Sigmoid colon (tissue), 7 donors: ENCODE data around the gene C22orf31. TPM values are rescaled to one million over a fixed set of nuclear protein-coding genes. Genes with fewer than 3 reads are reported as not detected.

Source experiments
- DNase-seq: peaks from one replicate; pipeline ENCODE4 v3.0.0-alpha.2; 2019
- H3K27ac ChIP-seq, 4 donors: fragments of 200-600 bp; sonication (generic); one replicate each; pipeline ENCODE4 v1.5.1; 2016 to 2019; ENCODE audit warnings: mild to moderate bottlenecking in 1 of 4
- H3K27me3 ChIP-seq, 3 donors: fragments of 200-600 bp; sonication (generic); one replicate each; pipeline ENCODE4 v1.5.1; 2019; ENCODE audit warnings: mild to moderate bottlenecking in 1 of 3
- H3K36me3 ChIP-seq, 4 donors: fragments of 200-600 bp; sonication (generic); one replicate each; pipeline ENCODE4 v1.5.1; 2016 to 2019
- H3K4me1 ChIP-seq, 4 donors: fragments of 200-600 bp; sonication (generic); one replicate each; pipeline ENCODE4 v1.5.1; 2017 to 2019
- H3K4me3 ChIP-seq, 4 donors: fragments of 200-600 bp; sonication (generic); one replicate each; pipeline ENCODE4 v1.5.1; 2017 to 2019; ENCODE audit warnings: mild to moderate bottlenecking in 2 of 4, moderate library complexity in 1 of 4
- H3K9me3 ChIP-seq, 4 donors: fragments of 200-600 bp in 3 of 4; sonication (generic) in 3 of 4; one replicate each; pipeline versions ENCODE4 v1.5.1 to v1.6.1; 2013 to 2019
- EP300 ChIP-seq, 4 donors: sonication (generic); formaldehyde crosslinking; IDR thresholded peaks; one replicate each; pipeline ENCODE4 v1.6.1; 2017; ENCODE audit warnings: antibody characterized with exemption in 4 of 4
- POLR2A ChIP-seq, 2 donors: fragments of 450-650 bp; IDR thresholded peaks; one replicate each; pipeline ENCODE4 v1.6.1; 2016; ENCODE audit warnings: antibody characterized with exemption in 2 of 2, mild to moderate bottlenecking in 2 of 2, moderate library complexity in 2 of 2
- POLR2AphosphoS5 ChIP-seq, 4 donors: sonication (generic); formaldehyde crosslinking; IDR thresholded peaks; one replicate each; pipeline ENCODE4 v1.6.1; 2017; ENCODE audit warnings: antibody characterized with exemption in 4 of 4
- WGBS, 2 donors: extraction: QIAGEN DNeasy Blood & Tissue Kit; methylation state at CpG; one replicate each; pipeline ENCODE4 v1.1.7; 2013; 5-methylcytosine and 5-hydroxymethylcytosine counted together
- intact Hi-C: fragments of 100-400 bp; cut with DNase I; formaldehyde crosslinking; loops from one replicate; pipeline ENCODE4 v1.15.1; 2023
- polyA plus RNA-seq, 3 donors: library from polyadenylated mRNA; stranded (reverse); fragments of 200-250 nt; gene quantifications; one replicate each; pipeline ENCODE4 v1.2.3, GENCODE V29; 2013
- total RNA-seq, 4 donors: library from RNA; depleted of rRNA; stranded (reverse); fragments of >200 nt; gene quantifications; one replicate each; pipeline ENCODE4 v1.1.0, GENCODE V29; 2016
- TF ChIP-seq, protein P1 (sequence below), 4 experiments: fragments of 450-650 bp in 3 of 4; fragments of 200-600 bp in 1 of 4; IDR thresholded peaks; one replicate each; pipeline ENCODE4 v1.5.1; 2016 to 2019; ENCODE audit warnings: antibody characterized with exemption in 4 of 4, mild to moderate bottlenecking in 3 of 4, moderate library complexity in 2 of 4
- donor health status: healthy with polysubstance abuse.
- donor health status: Bipolar disorder and iron deficiency.
- donor health status: healthy.

Gene C22orf31
- total and polyA plus RNA-seq, 7 donors, result 0.60 TPM; not detected in 6

DNA sequence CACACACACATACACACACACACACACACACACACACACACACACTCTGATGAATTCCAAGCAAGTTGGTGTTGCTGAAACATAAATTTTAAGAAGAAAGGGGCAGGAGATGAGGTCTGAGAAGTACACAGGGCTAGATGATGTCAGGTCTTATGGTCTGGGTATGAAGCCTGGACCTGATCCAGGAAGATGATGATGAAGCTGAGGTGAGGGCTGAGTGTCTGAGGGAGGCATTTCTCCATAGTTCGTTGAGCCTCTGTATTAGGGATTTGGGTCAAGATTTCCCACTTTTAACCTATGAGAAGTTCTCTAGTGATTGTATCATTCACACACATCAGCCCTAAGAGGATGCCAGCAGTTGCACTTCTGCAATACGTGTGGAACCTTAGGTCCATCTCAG, 43.8 kb upstream of the C22orf31 start:
- H3K9me3 ChIP-seq, result no peaks in the 10 kb centered on the region
- intact Hi-C loops, result no loop called here
- TF ChIP-seq POLR2A (IDR thresholded peaks at IDR 0.05) (no peak), EP300 (IDR thresholded peaks at IDR 0.05) (no peak), POLR2AphosphoS5 (IDR thresholded peaks at IDR 0.05) (no peak)
- TF ChIP-seq, protein P1, sequence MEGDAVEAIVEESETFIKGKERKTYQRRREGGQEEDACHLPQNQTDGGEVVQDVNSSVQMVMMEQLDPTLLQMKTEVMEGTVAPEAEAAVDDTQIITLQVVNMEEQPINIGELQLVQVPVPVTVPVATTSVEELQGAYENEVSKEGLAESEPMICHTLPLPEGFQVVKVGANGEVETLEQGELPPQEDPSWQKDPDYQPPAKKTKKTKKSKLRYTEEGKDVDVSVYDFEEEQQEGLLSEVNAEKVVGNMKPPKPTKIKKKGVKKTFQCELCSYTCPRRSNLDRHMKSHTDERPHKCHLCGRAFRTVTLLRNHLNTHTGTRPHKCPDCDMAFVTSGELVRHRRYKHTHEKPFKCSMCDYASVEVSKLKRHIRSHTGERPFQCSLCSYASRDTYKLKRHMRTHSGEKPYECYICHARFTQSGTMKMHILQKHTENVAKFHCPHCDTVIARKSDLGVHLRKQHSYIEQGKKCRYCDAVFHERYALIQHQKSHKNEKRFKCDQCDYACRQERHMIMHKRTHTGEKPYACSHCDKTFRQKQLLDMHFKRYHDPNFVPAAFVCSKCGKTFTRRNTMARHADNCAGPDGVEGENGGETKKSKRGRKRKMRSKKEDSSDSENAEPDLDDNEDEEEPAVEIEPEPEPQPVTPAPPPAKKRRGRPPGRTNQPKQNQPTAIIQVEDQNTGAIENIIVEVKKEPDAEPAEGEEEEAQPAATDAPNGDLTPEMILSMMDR (IDR thresholded peaks at IDR 0.05), result no peak
- H3K4me1 ChIP-seq, result no peaks in the 10 kb centered on the region
- H3K4me3 ChIP-seq, result no peak overlapping the region
- H3K36me3 ChIP-seq, result no peaks in the 10 kb centered on the region
- WGBS, 2 donors, result 72 to 78% methylated on average over 2 of the region's 2 CpGs
- no peak for DNase-seq
- H3K27me3 ChIP-seq, result no peaks in the 10 kb centered on the region
- H3K27ac ChIP-seq, result no peak overlapping the region

DNA sequence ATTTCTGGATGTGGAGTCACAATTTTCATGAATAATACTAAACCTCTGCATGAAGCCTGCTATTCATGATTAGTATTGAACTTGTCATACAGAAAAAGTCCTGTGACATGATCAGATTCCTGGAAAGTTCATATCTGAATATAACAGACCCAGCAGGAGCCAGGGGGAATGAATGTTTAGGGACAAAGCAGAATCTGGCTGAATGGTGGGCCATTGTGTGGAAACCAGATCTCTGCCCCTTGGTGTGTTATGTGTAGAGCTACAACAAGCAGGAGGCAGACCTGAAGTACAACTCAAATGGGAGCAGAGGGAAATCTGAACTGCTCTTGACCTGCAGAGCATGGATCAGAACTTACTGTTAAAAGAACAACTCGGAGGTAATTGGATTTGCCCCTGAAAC, 41.5 kb upstream of the C22orf31 start:
- H3K27me3 ChIP-seq, result no peaks in the 10 kb centered on the region
- no peaks in the 10 kb centered on the region for H3K4me1 ChIP-seq
- H3K36me3 ChIP-seq, result no peaks in the 10 kb centered on the region
- intact Hi-C loops, result no loop called here
- TF ChIP-seq POLR2AphosphoS5 (IDR thresholded peaks at IDR 0.05), result no peak
- TF ChIP-seq POLR2A (IDR thresholded peaks at IDR 0.05), result no peak
- TF ChIP-seq EP300 (IDR thresholded peaks at IDR 0.05), result no peak
- TF ChIP-seq, protein P1 (IDR thresholded peaks at IDR 0.05), result no peak
- DNase-seq, result no peak
- no peaks in the 10 kb centered on the region for H3K9me3 ChIP-seq
- 91 to 92% methylated on average over 1 of the region's 1 CpG for WGBS, 2 donors
- H3K27ac ChIP-seq, result no peak overlapping the region
- H3K4me3 ChIP-seq, result no peak overlapping the region

DNA sequence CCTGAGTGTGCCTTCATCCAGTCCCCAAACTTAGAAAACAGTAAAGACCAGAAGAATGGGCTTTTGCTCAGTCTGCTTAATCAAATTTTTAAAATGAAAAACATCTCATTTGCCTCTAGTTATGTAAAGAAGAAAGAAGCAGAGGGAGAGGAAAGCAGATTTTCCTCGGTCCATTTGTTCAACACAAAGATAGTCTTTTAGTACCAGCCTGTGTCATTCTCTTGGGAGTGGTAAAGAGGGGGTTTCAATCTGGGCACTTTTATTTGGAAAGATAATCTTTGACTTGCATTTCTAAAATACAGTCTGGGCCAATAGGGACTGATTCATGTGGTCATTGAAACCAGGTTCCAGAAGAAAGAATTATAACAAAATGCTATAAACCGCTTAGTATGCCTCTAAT, 40.7 kb upstream of the C22orf31 start:
- no peak overlapping the region for H3K27ac ChIP-seq

DNA sequence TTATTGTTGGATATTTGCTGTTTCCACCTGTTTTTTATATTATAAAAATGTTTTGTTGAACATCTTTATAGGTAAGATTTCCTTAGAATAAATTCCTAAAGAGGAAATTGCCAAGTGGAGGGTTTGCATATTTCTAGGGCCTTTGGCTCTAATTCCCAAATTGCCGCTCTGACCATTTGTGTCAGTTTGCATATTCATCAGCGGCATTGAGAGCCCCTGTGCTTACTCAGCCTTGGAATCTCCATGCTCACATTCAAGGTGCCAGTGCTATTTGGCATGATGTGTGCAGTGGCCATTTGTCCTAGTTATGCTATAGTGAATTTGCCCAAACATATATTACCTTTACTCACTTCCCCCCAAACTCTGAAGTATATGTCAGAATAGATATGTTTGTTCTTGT, 36.7 kb upstream of the C22orf31 start:
- Histone ChIP-seq H3K4me3 (no peak overlapping the region), H3K36me3 (peaks cover 0 to 5% (median 0%) of the 10 kb centered on the region in 4 donors), H3K27ac (no peak overlapping the region), H3K27me3 (no peaks in the 10 kb centered on the region), H3K9me3 (no peaks in the 10 kb centered on the region), H3K4me1 (peaks cover 0 to 10% (median 6%) of the 10 kb centered on the region in 4 donors)
- WGBS, 2 donors, result 94 to 97% methylated on average over 2 of the region's 2 CpGs
- TF ChIP-seq, protein P1 (IDR thresholded peaks at IDR 0.05), result no peak
- TF ChIP-seq POLR2A (IDR thresholded peaks at IDR 0.05) (no peak), POLR2AphosphoS5 (IDR thresholded peaks at IDR 0.05) (no peak), EP300 (IDR thresholded peaks at IDR 0.05) (no peak)
- no peak for DNase-seq
- intact Hi-C loops, result no loop called here

More for the DNA sequence above, 40.7 kb upstream of the C22orf31 start:
- Histone ChIP-seq H3K4me1 (no peaks in the 10 kb centered on the region), H3K4me3 (no peak overlapping the region), H3K27me3 (no peaks in the 10 kb centered on the region), H3K9me3 (no peaks in the 10 kb centered on the region), H3K36me3 (no peaks in the 10 kb centered on the region)
- no peak for DNase-seq
- TF ChIP-seq POLR2AphosphoS5 (IDR thresholded peaks at IDR 0.05) (no peak), POLR2A (IDR thresholded peaks at IDR 0.05) (no peak), EP300 (IDR thresholded peaks at IDR 0.05) (no peak)
- TF ChIP-seq, protein P1 (IDR thresholded peaks at IDR 0.05), result no peak
- intact Hi-C loops, result no loop called here
- WGBS, 2 donors, result 90 to 93% methylated on average over 2 of the region's 2 CpGs
